Esophagus muscularis mucosa (tissue), 3 donors: Measurements from ENCODE around the gene ROBO1.

Experiments
- CTCF ChIP-seq, 3 experiments: fragments of 200-600 bp in 2 of 3; fragments of 450-650 bp in 1 of 3; sonication (generic) in 2 of 3; IDR thresholded peaks; one replicate each; pipeline ENCODE4 v1.5.1; 2017 to 2019; ENCODE audit warnings: antibody characterized with exemption in 3 of 3, mild to moderate bottlenecking in 2 of 3, moderate library complexity in 1 of 3
- POLR2A ChIP-seq: fragments of 450-650 bp; IDR thresholded peaks from one replicate; pipeline ENCODE4 v1.6.1; 2017; ENCODE audit warnings: antibody characterized with exemption, moderate library complexity, mild to moderate bottlenecking, low read depth
- POLR2AphosphoS5 ChIP-seq, 2 donors: sonication (generic); formaldehyde crosslinking; IDR thresholded peaks; one replicate each; pipeline ENCODE4 v1.6.1; 2017; ENCODE audit warnings: antibody characterized with exemption in 2 of 2

GRCh38 chr3:78994174-78995027 is 773.4 kb downstream of the ROBO1 start:
- TF ChIP-seq POLR2AphosphoS5 (IDR thresholded peaks at IDR 0.05) (no peak), CTCF (IDR thresholded peaks at IDR 0.05) (no peak), POLR2A (no peak)
